Fibroblast of pulmonary artery (primary cell): ENCODE results near the gene CCDC85A.

Experiments
- DNase-seq: peaks from one replicate; pipeline ENCODE4 v3.0.0-alpha.2; 2010; ENCODE audit warnings: low read depth
- H3K4me3 ChIP-seq: replicated peaks from 2 replicates; pipeline ENCODE4 v1.5.1; 2011; ENCODE audit warnings: low read depth, mild to moderate bottlenecking, control low read depth, low read length, moderate library complexity
- CTCF ChIP-seq: IDR thresholded peaks from 2 replicates; pipeline ENCODE4 v1.5.1; 2011; ENCODE audit warnings: mild to moderate bottlenecking, control low read depth, low read length, inconsistent platforms; ENCODE audit errors: missing control alignments

CCDC85A gene

GRCh38 chr2:56244911-56245530 is 61.2 kb downstream of the CCDC85A start:
- TF ChIP-seq CTCF = no peak
- DNase-seq = peak; percentile 14
- H3K4me3 ChIP-seq = no peak overlapping the region

- no peak overlapping the region for H3K4me3 ChIP-seq
- peak; percentile 29 for DNase-seq
- no peak for TF ChIP-seq CTCF
Measured at GRCh38 chr2:56248965-56249742, 65.4 kb downstream of the CCDC85A start.

GRCh38 chr2:56250153-56250729 is 66.5 kb downstream of the CCDC85A start:
- TF ChIP-seq CTCF = no peak
- H3K4me3 ChIP-seq = no peak overlapping the region
- no peak for DNase-seq

GRCh38 chr2:56260415-56260814 is 76.6 kb downstream of the CCDC85A start:
- H3K4me3 ChIP-seq = no peak overlapping the region
- no peak for TF ChIP-seq CTCF
- DNase-seq = no peak

- no peak for TF ChIP-seq CTCF
- no peak for DNase-seq
- no peak overlapping the region for H3K4me3 ChIP-seq
Measured at GRCh38 chr2:56262241-56262640, 78.5 kb downstream of the CCDC85A start.

GRCh38 chr2:56263876-56264275 is 80.1 kb downstream of the CCDC85A start:
- no peak overlapping the region for H3K4me3 ChIP-seq
- TF ChIP-seq CTCF = no peak
- DNase-seq = no peak
